NOMO-1 (cell line): Measurements from ENCODE around the gene APMAP.

Experiments used
- DNase-seq, 2 experiments: peaks; one replicate each; lab custom pipeline; 2025; ENCODE audit not compliant: unreplicated experiment in 2 of 2; lab: John Stamatoyannopoulos, UW

The APMAP gene

GRCh38 chr20:25025091-25025861 lies 32.7 kb upstream of the APMAP start:
- DNase-seq: no peak

- no peak for DNase-seq
Observed at GRCh38 chr20:25024171-25024570, 31.6 kb upstream of the APMAP start.

DNA sequence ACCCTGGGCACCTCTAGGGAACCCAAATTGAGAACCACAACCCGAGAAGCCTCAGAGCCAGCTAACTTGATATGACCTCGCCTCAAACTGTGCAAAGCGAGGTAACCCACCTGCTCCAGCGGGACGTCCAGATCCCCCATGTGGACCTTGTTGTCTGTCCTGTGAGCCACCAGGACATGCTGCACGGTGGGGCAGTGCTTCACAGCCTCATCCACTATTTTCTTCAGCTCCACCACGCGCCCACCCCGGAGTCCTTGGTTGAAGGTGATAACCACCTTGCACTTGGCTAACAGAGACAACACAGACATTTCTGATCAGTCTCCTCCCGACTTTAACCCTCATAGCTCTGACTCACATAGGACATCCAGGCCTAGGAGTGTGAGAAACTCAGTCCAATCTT lies 30.8 kb upstream of the APMAP start:
- no peak for DNase-seq

- DNase-seq: no peak
Observed at GRCh38 chr20:25022680-25023079, 30.1 kb upstream of the APMAP start.

DNA sequence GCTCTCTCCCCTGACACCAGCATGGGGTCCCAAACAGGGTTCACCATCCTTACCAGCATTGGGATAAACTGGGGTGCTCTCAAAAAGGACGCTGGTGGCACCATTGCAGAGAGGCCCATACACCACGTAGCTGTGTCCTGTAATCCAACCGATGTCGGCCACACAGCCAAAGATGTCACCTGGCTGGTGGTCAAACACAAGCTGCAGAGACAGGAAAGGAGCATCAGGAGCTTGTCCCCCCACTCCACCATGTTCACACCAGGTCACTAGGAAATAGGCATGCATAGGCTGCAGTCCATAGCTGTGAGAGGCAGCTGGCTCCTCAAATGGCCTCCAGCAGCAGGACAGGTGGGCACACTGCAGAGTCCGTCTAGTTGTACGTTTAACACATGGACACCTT lies 28.8 kb upstream of the APMAP start:
- DNase-seq: no peak

- DNase-seq: no peak
Observed at GRCh38 chr20:25020901-25021301, 28.4 kb upstream of the APMAP start.

- no peak for DNase-seq
Observed at GRCh38 chr20:25020345-25020744, 27.8 kb upstream of the APMAP start.

DNA sequence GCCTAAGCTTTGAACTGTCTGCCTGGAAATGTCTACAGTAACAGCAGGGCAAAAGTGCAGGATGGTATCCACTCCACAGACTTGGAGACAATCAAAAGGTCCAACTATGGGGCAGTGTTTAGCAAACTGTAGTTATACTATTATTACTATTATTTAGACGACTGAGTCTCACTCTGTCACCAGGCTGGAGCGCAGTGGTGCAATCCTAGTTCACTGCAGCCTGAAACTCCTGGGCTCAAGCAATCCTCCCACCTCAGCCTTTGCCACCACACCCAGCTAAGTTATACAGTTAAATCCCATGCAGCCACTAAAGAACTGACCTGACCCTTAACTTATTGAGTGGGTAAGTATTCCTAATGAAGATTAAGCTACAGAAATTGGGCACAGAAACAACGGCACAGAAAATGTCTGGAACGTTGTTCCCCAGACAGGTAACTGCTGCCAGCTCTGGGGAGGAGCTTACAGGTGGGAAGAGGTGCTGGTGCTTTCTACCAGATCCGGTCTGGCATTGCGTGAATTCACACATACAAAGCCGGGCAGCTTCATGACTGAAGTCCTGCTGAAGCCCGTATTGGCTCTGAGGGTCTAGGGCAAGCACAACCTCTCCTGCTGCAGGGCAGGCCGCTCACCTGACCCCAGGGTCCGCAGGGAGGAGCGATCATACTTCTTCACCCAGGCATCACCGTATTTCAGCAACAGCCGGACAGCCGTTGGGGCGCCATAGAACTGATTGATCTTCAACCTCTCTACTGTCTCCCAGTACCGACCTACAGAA lies 27.0 kb upstream of the APMAP start:
- DNase-seq: no peak

DNA sequence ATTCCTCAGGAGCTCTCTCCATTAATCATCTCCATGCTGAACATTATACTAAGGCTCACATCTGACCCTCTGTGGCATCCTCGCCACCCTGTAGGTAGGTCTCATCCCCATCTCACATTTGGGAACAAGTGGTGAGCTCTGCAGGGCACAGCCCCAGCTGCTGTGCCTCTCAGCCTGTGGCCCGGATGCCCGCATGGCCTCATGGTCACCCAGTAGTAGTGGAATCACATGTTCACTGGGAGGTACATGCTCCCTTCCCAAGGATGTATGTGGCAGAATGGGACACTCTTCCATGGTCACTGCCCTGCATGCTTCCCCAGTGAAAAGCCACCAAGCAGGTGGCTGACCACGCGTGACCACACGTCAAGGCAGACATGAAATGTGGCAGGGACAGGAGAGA lies 26.3 kb upstream of the APMAP start:
- no peak for DNase-seq

- no peak for DNase-seq
Observed at GRCh38 chr20:25018425-25018824, 25.9 kb upstream of the APMAP start.

DNA sequence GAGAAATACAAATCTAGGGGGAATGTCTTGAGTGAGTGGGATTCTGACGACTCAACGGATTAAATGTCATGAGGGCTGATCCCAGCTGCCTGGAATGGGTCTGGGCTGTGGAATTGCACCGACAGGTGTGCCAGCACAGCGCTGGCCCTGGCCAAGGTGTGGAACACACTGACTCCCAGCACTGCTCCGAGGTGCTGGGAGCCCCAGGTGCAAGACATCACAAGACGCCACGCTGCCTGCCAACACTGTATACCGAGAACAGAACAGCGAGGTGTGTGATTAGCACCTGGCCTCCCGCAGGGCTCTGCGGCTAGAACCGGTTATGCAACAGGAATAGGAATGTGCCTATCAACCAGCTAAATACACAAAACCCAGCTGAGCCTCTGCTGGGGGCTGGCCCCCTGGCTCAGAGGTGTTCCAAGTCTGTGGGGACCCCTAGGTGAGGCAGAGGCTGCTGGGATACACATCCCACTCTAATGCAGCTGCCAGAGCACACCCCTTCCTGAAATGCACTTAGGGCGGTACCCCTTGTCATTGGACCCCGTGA lies 24.8 kb upstream of the APMAP start:
- no peak for DNase-seq

- DNase-seq: no peak
Observed at GRCh38 chr20:25016471-25016870, 23.9 kb upstream of the APMAP start.

DNA sequence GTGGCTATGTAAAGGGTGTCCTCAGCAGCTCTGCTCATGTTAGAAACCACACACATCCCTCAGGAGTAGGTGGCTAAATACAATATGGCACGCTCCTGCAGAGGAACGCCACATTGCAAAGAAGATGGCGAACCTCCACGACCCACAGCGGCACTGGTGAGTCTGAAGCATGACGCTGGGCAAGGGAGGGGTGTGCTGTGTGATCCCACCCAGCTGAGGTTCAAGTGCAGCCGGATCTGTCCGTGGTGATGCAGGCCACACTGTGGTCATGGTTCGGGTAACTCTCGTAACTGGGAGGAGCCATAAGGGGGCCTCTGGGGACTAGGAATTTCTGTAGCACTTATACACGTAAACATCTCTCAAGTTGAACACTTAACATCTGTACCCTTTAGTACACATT lies 23.4 kb upstream of the APMAP start:
- DNase-seq: no peak

- no peak for DNase-seq
Observed at GRCh38 chr20:25014816-25015215, 22.3 kb upstream of the APMAP start.

GRCh38 chr20:25013478-25014380 lies 21.2 kb upstream of the APMAP start:
- DNase-seq: no peak

DNA sequence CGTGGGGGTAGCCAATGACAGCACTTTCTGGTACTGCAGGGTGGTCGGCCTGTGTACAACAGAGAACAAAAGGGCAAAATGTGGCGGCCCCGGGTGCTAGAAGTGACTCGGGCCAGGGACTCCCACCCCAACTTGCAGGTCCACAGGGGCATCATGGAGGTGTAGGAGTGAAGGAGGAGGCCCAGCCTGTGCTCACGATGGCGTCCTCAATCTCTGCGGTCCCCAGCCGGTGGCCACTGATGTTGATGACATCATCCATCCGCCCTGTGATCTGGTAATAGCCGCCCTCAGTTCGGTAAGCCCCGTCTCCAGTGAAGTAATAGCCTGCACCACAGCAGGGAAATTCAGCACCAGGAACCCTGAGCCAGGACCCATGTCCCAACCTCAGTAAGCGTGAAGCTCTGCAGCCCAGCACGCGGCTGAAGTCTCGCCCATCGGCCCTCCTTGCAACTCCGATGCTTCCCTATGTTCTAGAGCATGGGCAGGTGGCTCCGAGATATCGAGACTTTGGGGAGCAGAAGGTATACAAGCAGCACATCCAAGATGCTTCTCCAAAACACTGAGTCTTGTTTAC lies 20.2 kb upstream of the APMAP start:
- no peak for DNase-seq

DNA sequence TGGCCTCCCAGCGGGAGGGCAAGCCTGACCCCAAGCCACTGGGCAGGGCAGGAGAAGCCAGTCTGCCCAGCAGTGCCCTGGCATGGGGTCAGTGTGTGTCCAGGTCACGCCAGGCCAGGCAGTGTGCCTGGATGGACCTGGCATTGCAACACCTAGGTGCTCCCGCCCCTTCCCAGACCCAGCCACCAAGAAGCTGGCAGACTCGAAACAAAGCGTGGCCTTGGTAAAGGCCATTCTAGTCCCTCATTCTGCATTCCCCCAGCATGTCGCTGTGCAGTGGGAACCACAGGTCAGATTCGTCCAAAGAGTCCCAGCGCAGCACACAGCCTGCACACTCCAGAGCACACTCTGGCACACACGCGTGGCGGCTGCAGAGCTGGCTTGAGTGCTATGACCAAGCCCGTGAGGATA lies 19.3 kb upstream of the APMAP start:
- DNase-seq: no peak

GRCh38 chr20:25011261-25011660 lies 18.7 kb upstream of the APMAP start:
- no peak for DNase-seq

GRCh38 chr20:25009218-25010145 lies 16.9 kb upstream of the APMAP start:
- DNase-seq: no peak
